Stimulated activated naive CD8-positive, alpha-beta T cell treated with anti-CD3 and anti-CD28 coated beads, Interleukin-15, amount 100 ng/mL, for 72 hours (primary cell): ENCODE measurements around the gene PRKN.

ENCODE experiments used
- ATAC-seq: fragments of 150-1000 bp; cut with Tn5 transposase; 2 replicates; pipeline ENCODE4 v1.10.0; 2021; ENCODE audit warnings: mild to moderate bottlenecking, moderate library complexity
- DNase-seq, 2 donors: peaks; one replicate each; pipeline ENCODE4 v3.0.0; 2021 to 2022
- H3K27ac Mint-ChIP-seq, 2 donors: one replicate each; pipeline ENCODE4 v1.8.0; 2022; ENCODE audit warnings: mild to moderate bottlenecking in 2 of 2, mixed read lengths in 2 of 2, moderate library complexity in 2 of 2
- H3K27me3 Mint-ChIP-seq: one replicate; pipeline ENCODE4 v1.8.0; 2022; ENCODE audit warnings: mixed read lengths
- H3K4me1 Mint-ChIP-seq: one replicate; pipeline ENCODE4 v1.8.0; 2022; ENCODE audit warnings: mild to moderate bottlenecking, mixed read lengths
- H3K4me3 Mint-ChIP-seq, 2 donors: one replicate each; pipeline ENCODE4 v1.8.0; 2022; ENCODE audit warnings: mild to moderate bottlenecking in 2 of 2, mixed read lengths in 2 of 2, moderate library complexity in 1 of 2
- H3K9me3 Mint-ChIP-seq, 2 donors: one replicate each; pipeline ENCODE4 v1.8.0; 2022; ENCODE audit warnings: mixed read lengths in 2 of 2

The PRKN gene

GRCh38 chr6:161658211-161658610 lies 1069.4 kb downstream of the PRKN start:
- peaks cover 6 to 21% of the 10 kb centered on the region in 2 donors for H3K9me3 Mint-ChIP-seq
- ATAC-seq (no peak), DNase-seq (no peak)
- H3K27ac Mint-ChIP-seq: peak overlapping the region in 1 of 2 donors; percentile 81
- H3K4me3 Mint-ChIP-seq: no peak overlapping the region
- no peaks in the 10 kb centered on the region for H3K27me3 Mint-ChIP-seq
- no peaks in the 10 kb centered on the region for H3K4me1 Mint-ChIP-seq

- Mint-ChIP-seq H3K9me3 (peaks cover 5 to 14% of the 10 kb centered on the region in 2 donors), H3K4me3 (no peak overlapping the region), H3K27me3 (no peaks in the 10 kb centered on the region), H3K4me1 (no peaks in the 10 kb centered on the region), H3K27ac (no peak overlapping the region)
- ATAC-seq (no peak), DNase-seq (no peak)
Measured at GRCh38 chr6:161654209-161654608, 1073.4 kb downstream of the PRKN start.

DNA sequence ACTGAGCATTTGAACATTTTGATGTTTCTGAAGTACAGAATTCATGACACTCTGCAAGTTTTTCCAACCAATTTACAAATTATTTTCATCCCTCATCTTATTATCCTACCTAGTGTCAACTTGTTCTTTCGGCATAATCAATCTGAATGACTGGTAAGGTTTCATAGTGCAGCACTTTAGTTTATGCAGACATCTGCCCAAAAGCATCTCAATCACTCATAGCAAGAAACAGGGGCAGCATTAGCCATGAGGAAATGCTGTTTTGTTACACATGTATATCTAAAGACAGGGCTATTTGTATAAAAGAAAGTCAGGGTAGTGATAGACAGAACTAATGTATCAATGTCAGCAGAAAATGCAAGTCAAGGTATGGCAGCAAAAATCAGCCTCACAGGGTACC lies 1075.6 kb downstream of the PRKN start:
- H3K27me3 Mint-ChIP-seq: no peaks in the 10 kb centered on the region
- no peak overlapping the region for H3K27ac Mint-ChIP-seq
- peaks cover 5 to 10% of the 10 kb centered on the region in 2 donors for H3K9me3 Mint-ChIP-seq
- ATAC-seq (no peak), DNase-seq (no peak)
- H3K4me3 Mint-ChIP-seq: no peak overlapping the region
- H3K4me1 Mint-ChIP-seq: no peaks in the 10 kb centered on the region

DNA sequence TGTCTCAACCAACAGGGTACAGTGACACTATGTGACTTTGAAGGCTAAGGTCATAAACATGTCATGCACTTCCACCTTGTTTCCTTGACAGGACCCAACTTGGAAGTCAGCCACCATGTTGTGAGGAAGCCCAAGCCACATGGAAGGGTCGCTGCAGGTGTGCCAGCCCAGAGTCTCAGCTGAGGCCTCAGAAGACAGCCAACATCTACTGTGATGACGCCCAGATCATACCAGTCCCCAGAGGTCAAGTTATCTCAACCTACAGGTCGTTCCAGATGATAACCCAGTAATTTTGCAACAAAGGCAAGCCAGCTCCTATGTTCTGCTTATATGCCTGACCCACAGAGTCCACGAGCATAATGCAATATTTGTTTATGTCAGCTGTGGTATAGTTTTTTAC lies 1077.7 kb downstream of the PRKN start:
- ATAC-seq (no peak), DNase-seq (no peak)
- no peaks in the 10 kb centered on the region for H3K27me3 Mint-ChIP-seq

GRCh38 chr6:161649068-161649467 lies 1078.5 kb downstream of the PRKN start:
- H3K4me1 Mint-ChIP-seq: no peaks in the 10 kb centered on the region
- H3K4me3 Mint-ChIP-seq: no peak overlapping the region
- no peak for DNase-seq
- ATAC-seq: no peak
- H3K27ac Mint-ChIP-seq: no peak overlapping the region
- no peaks in the 10 kb centered on the region for H3K27me3 Mint-ChIP-seq
- H3K9me3 Mint-ChIP-seq: peaks cover 5 to 18% of the 10 kb centered on the region in 2 donors

More for the DNA sequence above, 1077.7 kb downstream of the PRKN start:
- Mint-ChIP-seq H3K4me1 (no peaks in the 10 kb centered on the region), H3K27ac (no peak overlapping the region), H3K4me3 (no peak overlapping the region), H3K9me3 (peaks cover 5 to 18% of the 10 kb centered on the region in 2 donors)

- H3K27ac Mint-ChIP-seq: no peak overlapping the region
- H3K9me3 Mint-ChIP-seq: peaks cover 5 to 18% of the 10 kb centered on the region in 2 donors
- H3K4me3 Mint-ChIP-seq: no peak overlapping the region
- no peak for ATAC-seq
- H3K4me1 Mint-ChIP-seq: no peaks in the 10 kb centered on the region
- no peak for DNase-seq
- H3K27me3 Mint-ChIP-seq: no peaks in the 10 kb centered on the region
Measured at GRCh38 chr6:161647234-161647633, 1080.3 kb downstream of the PRKN start.

DNA sequence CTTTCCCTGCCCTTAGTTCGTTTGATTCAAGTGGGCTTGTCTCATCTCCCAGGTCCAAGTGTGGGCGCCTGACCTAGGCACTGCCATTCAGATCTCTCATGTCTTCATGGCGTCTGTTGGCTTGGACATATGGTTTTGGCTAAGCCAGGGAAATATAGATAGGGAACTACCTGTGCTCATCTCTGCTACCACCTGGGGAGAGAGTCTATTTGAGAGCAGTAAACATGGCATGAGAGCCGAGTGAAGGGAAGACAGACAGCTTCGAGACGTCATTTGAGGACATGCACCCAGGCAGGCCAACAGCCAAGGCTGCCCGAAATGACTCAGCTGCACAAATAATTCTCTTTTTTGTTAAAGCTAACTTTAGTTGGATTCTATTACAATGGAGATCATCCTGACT lies 1083.0 kb downstream of the PRKN start:
- Mint-ChIP-seq H3K27me3 (no peaks in the 10 kb centered on the region), H3K4me3 (no peak overlapping the region), H3K4me1 (no peaks in the 10 kb centered on the region), H3K9me3 (peaks cover 0 to 21% of the 10 kb centered on the region in 2 donors), H3K27ac (no peak overlapping the region)
- ATAC-seq (no peak), DNase-seq (no peak)

DNA sequence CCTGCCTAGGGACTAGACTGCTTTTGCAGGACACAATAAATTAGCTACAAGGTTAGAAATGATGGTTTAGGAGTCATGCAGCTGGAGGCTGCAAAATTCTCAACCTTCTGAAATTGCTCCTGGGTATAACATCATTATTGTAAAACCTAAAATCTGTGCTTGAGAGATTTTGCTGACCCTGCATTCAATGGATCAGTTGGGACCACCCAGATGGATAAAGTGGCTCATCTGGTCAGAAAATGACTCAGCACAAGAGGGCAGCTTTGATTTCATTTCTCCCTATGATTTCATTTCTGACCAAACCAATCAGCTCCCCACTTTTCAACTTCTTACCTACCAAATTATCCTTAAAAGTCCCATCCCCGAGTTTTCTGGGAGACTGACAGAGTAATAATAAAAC lies 1086.4 kb downstream of the PRKN start:
- ATAC-seq (no peak), DNase-seq (no peak)
- no peaks in the 10 kb centered on the region for H3K4me1 Mint-ChIP-seq
- no peak overlapping the region for H3K4me3 Mint-ChIP-seq
- H3K27me3 Mint-ChIP-seq: no peaks in the 10 kb centered on the region
- no peak overlapping the region for H3K27ac Mint-ChIP-seq
- H3K9me3 Mint-ChIP-seq: peaks cover 0 to 23% of the 10 kb centered on the region in 2 donors

GRCh38 chr6:161639772-161640171 lies 1087.8 kb downstream of the PRKN start:
- Mint-ChIP-seq H3K9me3 (peaks cover 0 to 15% of the 10 kb centered on the region in 2 donors), H3K4me1 (no peaks in the 10 kb centered on the region), H3K27ac (no peak overlapping the region), H3K4me3 (no peak overlapping the region), H3K27me3 (no peaks in the 10 kb centered on the region)
- no peak for DNase-seq
- no peak for ATAC-seq

- H3K27me3 Mint-ChIP-seq: no peaks in the 10 kb centered on the region
- no peak for DNase-seq
- no peak for ATAC-seq
- H3K27ac Mint-ChIP-seq: no peak overlapping the region
- H3K4me3 Mint-ChIP-seq: no peak overlapping the region
- peaks cover 0 to 15% of the 10 kb centered on the region in 2 donors for H3K9me3 Mint-ChIP-seq
- no peaks in the 10 kb centered on the region for H3K4me1 Mint-ChIP-seq
Measured at GRCh38 chr6:161637658-161638057, 1089.9 kb downstream of the PRKN start.

DNA sequence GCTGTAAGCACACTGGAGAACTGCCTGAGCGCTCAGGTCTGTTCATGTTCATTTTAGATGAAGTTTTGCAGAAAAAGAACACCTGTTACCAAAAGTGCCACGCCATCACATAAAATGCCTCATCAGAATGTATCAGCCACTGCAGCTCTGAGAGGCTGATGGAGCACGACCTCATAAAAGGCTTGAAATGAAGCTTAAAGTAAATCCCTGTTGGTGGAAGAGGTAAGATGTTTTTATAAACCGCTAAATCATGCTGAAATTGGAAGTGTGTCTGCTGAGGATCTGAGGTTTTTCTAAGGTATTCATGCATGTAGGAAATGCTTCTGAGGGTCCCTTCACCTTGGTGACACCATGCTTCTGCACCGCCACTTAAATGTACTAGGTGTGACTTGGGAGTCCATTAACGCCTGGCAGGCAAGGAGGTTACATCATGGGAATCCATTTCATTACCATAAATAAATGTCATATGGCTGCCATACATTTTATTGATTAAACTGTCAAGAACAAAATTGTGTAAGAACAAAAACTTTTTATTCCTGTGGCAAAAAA lies 1090.6 kb downstream of the PRKN start:
- no peak overlapping the region for H3K4me3 Mint-ChIP-seq
- H3K4me1 Mint-ChIP-seq: no peaks in the 10 kb centered on the region
- DNase-seq (no peak), ATAC-seq (no peak)
- no peak overlapping the region for H3K27ac Mint-ChIP-seq
- no peaks in the 10 kb centered on the region for H3K27me3 Mint-ChIP-seq
- peaks cover 0 to 15% of the 10 kb centered on the region in 2 donors for H3K9me3 Mint-ChIP-seq

- Mint-ChIP-seq H3K4me3 (no peak overlapping the region), H3K27ac (no peak overlapping the region), H3K9me3 (peaks cover 0 to 17% of the 10 kb centered on the region in 2 donors), H3K27me3 (no peaks in the 10 kb centered on the region), H3K4me1 (peaks cover under 1% of the 10 kb centered on the region)
- peak; percentile 50 for ATAC-seq
- DNase-seq: no peak
Measured at GRCh38 chr6:161635975-161636374, 1091.6 kb downstream of the PRKN start.

DNA sequence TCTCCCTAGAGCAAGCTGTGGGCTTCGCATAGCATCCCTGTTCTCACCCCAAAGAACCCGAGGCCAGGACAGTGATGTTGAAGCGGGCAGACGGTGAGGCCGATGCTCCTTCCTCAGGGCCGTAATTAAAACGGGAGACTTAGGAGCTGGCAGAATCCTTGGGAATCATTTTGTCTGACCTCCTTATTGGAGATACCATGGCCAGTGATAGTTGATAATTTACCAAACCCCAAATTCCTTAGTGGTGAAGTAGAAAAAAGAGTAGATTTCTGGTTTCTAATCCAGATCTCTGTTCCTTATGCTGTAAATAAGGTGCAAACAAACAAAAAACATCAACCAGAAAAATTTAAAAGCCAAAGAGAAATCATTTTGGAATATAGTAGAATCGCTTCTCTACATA lies 1092.7 kb downstream of the PRKN start:
- H3K4me1 Mint-ChIP-seq: peaks cover 5% of the 10 kb centered on the region
- DNase-seq (no peak), ATAC-seq (no peak)
- no peak overlapping the region for H3K27ac Mint-ChIP-seq
- H3K27me3 Mint-ChIP-seq: no peaks in the 10 kb centered on the region
- H3K4me3 Mint-ChIP-seq: no peak overlapping the region
- peaks cover 0 to 18% of the 10 kb centered on the region in 2 donors for H3K9me3 Mint-ChIP-seq

DNA sequence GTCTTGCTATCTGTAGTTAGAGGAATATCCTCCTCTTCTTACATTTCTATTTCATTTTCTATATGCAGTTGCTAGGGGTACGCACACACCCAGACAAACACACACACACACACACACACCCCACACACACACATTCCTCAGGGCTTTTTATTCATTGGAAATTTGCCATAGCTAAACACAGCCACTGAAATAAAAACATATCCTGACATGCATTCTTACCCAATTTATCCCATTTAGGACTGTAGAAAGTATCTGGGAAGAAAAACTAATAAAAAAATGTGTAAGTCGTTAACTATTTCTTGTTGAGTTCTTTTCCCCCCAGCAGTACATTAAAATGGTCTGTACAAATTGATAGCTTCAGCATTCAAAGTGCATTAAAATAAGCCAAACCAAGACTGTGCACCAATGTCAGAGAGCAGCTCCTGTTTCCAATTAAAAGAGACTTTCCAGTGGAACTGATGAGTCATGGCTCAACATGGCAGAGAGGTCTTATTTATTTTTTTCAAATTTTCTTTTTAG lies 1095.8 kb downstream of the PRKN start:
- H3K9me3 Mint-ChIP-seq: peaks cover 0 to 7% of the 10 kb centered on the region in 2 donors
- ATAC-seq: no peak
- H3K4me1 Mint-ChIP-seq: peaks cover 5% of the 10 kb centered on the region
- H3K27me3 Mint-ChIP-seq: no peaks in the 10 kb centered on the region
- no peak overlapping the region for H3K27ac Mint-ChIP-seq
- DNase-seq: no peak
- no peak overlapping the region for H3K4me3 Mint-ChIP-seq

- DNase-seq (no peak), ATAC-seq (no peak)
- no peaks in the 10 kb centered on the region for H3K27me3 Mint-ChIP-seq
- H3K4me1 Mint-ChIP-seq: peaks cover 5% of the 10 kb centered on the region
- no peak overlapping the region for H3K27ac Mint-ChIP-seq
- peaks cover 0 to 7% of the 10 kb centered on the region in 2 donors for H3K9me3 Mint-ChIP-seq
- no peak overlapping the region for H3K4me3 Mint-ChIP-seq
Measured at GRCh38 chr6:161630674-161631073, 1096.9 kb downstream of the PRKN start.

DNA sequence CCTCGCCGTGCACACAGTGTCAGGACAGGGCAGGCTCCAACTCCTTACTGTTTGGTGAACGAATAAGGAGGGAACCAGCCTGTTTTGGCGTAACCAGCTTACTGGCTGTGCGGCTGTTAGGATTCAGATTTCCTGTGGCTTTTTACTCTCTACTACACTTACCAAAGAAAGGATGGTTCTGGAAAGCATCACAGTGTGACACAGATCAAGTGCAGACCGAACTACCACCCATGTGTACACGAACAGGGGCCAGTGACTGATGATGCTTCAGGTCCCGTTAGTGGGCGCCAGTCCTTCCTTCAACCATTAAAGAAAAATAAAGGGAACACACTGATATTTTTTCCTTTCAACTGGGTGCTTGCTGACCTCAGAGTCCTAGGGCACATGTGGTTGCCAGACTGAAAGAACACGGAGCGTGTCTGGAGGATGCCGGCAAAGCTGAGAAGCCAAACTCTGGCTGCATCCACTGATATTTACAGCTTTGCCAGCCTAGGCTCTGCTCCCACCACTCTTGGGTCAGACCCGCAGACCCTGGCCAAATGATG lies 1101.4 kb downstream of the PRKN start:
- H3K27me3 Mint-ChIP-seq: no peaks in the 10 kb centered on the region
- ATAC-seq (no peak), DNase-seq (no peak)
- peaks cover 0 to 7% of the 10 kb centered on the region in 2 donors for H3K9me3 Mint-ChIP-seq
- H3K4me1 Mint-ChIP-seq: peaks cover 5% of the 10 kb centered on the region
- no peak overlapping the region for H3K4me3 Mint-ChIP-seq
- H3K27ac Mint-ChIP-seq: no peak overlapping the region

GRCh38 chr6:161624111-161624510 lies 1103.5 kb downstream of the PRKN start:
- no peaks in the 10 kb centered on the region for H3K9me3 Mint-ChIP-seq
- no peaks in the 10 kb centered on the region for H3K4me1 Mint-ChIP-seq
- DNase-seq: no peak
- ATAC-seq: no peak
- H3K27ac Mint-ChIP-seq: no peak overlapping the region
- H3K27me3 Mint-ChIP-seq: no peaks in the 10 kb centered on the region
- no peak overlapping the region for H3K4me3 Mint-ChIP-seq
